ENCODE results near the gene ARHGAP12.
"Not testable (repeated sequence)": the region's sequence is repeated elsewhere in the genome, so short reads cannot be mapped to it uniquely, and the experiment has no call there.

ARHGAP12 gene

DNA sequence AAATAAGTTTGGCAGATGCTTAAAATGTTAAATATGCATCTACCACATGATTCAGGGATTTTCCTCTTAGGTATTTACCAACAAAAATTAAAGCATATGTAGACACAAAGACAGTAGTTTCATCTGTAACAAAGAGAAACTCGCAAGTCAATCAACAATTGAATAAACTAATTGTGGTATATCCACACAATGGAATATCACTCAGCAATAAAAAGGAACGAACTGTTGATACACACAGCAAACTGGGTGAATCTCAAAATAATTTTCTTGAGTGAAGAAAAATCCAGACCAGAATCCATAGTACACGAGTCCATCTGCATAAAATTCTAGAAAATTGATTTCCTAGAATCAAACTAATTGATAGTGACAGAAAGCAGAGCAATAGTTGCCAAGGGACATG is 5.2 kb downstream of the ARHGAP12 start:
- no peak for DNase-seq

DNA sequence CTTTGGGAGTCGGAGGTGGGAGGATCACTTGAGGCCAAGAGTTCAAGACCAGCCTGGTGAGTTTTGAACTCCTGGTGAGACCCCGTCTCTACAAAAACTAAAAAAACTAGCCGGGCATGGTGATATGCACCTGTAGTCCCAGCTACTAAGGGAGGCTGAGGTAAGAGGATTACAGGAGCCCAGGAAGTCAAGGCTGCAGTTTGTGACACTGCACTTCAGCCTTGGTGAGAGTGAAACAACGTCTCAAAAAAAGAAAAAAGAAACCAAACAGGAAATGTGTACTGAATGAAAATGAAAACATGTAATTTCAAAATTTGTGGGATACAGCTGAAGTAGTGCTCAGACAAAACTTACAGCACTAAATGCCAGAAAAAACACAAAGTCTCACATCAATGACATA is 7.6 kb downstream of the ARHGAP12 start:
- DNase-seq: no peak

DNA sequence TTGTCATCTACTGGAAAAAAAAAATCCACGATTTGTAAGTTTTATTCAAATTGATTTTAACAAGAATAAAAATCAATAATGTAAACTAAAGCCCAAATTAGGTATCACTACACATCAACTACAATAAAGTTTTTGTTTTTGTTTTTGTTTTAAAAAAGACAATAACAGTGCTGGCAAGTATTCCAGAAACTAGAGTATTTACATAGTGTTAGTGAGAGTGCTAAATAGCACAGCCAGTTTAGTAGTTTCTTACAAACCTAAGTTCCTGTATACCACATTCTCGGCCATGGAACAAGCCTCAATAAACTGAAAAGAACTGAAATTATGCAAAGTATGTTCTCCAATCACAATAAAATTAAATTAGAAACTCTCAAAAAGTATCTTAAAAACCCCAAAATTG is 8.1 kb downstream of the ARHGAP12 start:
- DNase-seq: no peak

DNA sequence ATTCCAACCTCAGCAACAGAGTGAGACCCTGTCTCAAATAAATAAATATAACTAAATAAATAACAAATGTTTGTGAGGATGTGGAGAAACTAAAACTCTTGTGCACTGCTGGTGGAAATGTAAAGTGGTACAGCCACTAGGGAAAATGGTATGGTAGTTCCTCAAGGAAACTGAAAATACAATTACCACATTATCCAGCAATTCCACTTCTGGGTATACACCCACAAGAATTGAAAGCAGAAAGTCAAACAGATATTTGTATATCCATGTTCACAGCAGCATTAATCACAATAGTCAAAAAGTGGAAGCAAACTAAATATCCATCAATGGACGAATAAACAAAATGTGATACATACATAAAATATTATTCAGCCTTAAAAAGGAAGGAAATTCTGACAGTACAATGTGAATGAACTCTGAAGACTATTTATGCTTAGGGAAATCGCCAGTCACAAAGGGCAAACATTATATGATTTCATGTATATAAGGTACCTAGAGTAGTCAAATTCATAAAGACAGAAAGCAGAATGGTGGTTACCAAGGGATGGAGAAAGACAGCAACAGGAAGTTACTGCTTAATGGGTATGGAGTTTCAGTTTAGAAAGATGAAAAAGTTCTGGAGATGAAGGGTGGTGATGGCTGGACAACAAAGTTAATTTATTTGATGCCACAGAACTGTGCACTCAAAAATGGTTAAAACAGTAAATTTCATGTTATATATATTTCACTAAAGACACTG is 9.8 kb downstream of the ARHGAP12 start:
- DNase-seq: no peak

DNA sequence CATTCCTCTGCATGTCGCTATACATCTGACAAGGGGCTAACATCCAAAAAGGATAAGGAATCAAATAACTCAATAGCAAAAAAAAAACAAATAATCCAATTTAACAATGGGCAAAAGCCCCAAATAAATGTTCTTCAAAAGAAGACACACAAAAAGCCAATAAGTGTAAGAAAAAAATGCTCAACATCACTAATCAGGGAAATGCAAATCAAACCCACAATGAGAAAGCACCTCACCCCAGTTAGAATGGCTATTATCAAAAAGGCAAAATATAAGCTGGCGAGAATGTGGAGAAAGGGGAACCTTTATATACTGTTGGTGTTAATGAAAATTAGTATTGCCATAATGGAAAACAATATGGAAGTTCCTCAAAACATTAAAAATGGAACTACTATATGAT is 14.3 kb downstream of the ARHGAP12 start:
- DNase-seq: no peak

DNA sequence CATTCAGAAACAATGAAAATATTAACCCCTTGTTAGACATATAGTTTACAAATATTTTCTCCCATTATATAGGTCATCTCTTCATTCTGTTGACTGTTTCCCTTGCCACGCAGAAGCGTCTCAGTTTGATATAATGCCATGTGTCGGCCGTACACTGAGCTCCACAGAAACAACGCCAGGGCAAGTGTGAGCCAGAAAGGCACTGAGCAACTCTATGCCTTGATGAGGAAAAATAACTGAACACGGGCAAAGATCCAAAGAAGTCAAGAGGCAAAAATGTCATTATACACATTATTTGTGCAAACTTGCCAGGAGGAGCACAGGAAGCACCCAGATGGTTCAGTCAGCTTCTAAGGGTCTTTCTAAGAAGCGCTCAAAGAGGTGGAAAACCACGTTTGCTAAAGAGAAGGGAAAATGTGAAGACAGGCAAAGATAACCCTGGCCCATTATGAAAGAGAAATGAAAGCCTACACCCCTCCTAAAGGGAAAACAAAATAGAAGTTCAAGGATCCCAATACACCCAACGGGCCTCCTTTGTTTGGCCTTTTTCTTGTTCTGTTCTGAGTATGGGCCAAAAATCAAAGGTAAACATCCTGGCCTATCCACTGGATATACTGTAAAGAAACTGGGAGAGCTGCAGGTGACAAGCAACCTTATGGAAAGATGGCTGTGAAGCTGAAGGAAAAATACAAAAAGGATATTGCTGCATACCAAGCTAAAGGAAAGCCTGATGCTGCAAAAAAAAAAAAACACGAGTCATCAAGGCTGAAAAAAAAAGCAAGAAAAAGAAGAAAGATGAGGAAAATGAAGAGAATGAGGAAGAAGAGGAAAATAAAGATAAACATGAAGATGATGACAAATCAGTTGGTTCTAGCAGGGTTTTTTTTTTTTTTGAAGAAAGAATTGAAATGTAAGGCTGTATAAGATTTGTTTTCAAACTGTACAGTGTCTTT is 15.5 kb downstream of the ARHGAP12 start:
- no peak for DNase-seq

DNA sequence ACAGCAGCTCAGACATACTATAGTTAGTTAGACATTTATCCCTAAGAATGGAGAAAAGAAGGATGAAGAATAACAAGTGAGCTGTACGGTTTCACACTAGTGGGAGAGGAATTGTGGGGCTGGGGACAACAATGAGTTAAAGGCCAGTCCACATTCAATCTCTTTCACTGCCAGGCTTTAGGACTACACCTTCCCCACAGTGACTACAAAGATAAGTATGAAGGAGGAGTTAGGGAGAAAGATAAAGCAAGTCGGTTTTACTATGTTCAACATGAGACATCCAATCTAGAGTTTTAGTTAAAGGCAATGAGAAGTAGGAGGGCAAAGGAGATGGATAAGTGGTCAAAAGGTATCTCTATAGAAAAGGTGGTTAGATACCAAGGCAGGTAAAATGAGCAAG is 16.3 kb downstream of the ARHGAP12 start:
- no peak for DNase-seq

DNA sequence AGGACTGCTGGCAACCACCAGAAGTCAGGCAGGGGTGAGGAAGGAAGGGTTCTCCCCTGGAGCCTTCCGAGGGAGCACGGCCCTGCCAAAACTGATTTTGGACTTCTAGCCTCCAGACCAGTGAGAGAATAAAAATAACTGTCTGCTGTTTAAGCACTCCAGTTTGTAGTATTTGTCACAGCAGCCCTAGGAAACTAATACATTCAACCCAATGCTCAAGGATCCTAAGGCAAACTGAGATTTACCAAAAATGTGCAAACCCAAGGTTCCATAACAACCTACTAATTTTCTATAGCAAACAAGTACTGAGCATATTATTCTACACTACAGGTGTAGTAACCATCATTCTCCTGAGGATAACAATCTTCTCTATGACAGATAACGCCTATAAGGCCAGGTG is 18.6 kb downstream of the ARHGAP12 start:
- no peak for DNase-seq

DNA sequence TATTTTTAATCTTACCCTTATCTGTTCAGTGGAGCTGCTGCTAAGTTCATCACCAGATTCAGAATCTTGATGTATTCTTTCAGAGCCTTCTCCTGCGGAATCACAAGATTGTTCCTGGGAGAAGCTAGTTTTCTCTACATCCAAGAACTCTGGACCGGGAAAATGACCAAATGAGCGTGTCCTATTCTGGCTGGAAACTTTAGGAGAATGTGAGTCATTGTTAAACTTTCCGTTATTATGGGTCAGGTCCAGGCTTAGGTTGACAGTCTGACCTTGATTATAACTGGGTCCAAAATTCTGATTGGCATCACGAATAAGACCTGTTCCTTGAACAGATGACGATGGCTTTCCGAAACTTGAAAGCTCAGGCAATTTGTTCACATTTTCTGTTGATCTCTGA is 20.5 kb downstream of the ARHGAP12 start:
- no peak for DNase-seq

DNA sequence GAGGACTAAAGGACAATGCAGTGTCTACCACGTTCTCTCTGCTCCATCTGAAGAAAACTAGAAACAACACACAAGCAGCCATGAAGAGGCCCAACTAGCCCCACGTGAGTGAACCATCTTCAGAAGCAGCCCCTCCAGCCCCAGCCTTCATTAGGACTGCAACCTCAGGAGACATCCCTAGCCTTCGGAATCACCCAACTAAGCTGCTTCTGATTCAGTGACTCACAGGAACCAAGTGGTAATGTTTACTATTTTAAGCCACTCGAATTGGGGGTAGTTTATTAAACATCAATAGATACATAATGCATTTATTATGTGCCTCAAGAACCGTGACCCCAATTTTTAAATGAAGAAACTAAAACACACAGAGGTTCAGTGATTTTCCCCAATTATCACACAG is 22.6 kb downstream of the ARHGAP12 start:
- DNase-seq: no peak

DNA sequence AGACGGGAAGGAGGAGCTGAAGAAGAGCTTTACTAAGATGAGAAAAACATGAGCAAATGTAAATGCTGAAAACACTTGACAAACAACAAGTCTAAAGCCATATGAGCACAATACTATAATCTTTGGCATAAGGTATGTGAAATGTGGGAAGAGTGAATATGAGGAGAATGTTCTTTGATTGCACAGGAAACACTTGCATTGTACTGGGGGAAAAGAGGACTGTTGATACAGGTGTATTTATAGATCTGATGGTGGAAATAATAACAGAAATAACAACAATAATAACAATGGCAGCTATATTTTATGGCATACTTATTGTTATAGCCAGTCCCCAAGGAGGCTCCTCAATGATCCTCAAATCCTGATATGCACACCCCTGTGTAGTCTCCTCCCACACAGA is 23.0 kb downstream of the ARHGAP12 start:
- no peak for DNase-seq

DNA sequence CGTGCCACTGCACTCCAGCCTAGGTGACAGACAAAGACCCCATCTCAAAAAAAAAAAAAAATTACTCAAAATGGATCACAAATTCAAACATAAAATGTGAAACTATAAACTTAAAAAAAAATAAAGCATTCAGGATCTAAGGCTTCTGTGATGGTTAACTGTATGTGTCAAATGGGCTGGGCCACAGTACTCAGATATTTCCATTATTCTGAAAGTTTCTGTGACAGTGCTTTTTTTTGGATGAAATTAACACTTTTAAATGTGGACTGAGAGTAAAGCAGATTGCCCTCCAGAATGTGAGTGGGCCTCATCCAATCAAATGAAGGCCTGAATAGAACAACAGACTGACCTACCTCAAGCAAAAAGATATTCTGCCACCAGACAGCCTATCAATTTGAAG is 26.0 kb downstream of the ARHGAP12 start:
- no peak for DNase-seq

DNA sequence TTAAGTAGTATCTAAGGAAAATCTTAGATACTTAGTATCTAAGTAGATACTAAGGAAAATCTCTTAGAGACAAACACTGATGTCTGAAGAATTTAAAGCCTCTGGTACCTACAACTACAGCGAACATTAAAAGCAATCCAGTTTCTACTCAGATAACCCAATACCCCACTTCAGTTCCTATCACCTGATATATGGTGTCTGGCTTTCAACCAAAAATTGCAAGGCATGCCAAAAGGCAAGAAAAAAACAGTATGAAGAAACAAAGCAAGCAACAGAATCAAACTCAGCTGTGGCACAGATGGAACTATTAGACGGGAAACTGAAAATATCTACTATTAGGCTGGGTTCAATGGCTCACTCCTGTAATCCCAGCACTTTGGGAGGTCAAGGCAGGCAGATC is 31.1 kb downstream of the ARHGAP12 start:
- no peak for DNase-seq

DNA sequence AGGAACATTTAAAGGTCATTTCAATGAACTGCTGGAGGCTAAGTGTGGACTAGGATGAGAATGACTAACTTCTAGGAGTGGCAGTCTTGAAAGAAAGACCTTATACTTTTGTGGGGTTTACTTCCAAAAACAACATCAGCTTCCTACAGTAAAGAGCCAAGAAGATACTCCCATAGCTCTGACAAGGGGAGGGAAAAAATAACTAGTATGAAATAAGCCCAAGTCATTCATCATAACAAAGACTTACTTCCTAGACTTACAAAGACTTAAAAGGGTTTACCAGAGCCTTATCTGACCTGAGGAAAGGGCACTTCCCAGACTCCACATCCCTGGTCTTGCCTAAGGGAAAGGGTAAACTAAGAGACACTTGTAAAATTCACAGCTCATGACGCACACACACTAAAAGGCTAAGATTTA is 31.7 kb downstream of the ARHGAP12 start:
- no peak for DNase-seq

DNA sequence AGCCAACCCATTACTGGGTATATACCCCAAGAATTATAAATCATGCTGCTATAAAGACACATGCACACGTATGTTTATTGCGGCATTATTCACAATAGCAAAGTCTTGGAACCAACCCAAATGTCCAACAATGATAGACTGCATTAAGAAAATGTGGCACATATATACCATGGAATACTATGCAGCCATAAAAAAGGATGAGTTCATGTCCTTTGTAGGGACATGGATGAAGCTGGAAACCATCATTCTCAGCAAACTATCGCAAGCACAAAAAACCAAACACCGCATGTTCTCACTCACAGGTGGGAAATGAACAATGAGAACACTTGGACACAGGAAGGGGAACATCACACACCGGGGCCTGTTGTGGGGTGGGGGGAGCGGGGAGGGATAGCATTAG is 32.9 kb downstream of the ARHGAP12 start:
- DNase-seq: not testable (repeated sequence)

DNA sequence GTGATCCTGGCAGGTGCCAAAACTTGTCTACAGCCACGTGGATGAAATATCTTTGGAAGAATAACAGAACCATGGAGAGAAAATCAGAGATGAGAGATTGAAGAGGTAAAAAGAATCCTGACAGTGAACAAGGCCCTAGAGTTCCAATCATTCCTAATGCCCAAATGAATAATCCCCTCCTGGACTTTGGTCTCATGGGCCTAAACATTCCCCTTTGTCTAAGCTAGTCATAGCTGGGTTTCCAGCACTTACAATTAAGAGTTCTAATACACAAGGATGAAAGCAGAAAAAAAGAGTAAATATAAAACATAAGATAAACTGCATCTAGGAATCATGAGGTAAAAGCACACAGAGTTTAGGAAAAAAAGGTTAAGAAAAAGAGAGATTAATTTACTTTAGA is 40.2 kb downstream of the ARHGAP12 start:
- DNase-seq: no peak

DNA sequence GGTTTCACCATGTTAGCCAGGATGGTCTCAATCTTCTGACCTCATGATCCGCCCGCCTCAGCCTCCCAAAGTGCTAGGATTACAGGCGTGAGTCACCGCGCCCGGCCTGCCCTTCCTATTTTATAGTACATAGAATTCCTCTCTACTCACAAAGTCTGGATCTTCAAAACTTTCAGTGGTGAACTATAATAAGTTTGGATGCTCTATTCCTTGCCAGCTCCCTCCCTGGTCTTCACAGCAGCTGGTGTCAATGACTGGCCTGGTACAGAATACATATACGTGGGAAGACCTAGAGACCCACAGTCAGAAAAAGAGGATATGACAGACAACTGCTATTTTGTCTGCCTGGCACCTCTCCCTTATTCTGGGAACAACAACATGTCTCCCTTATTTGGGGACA is 40.8 kb downstream of the ARHGAP12 start:
- DNase-seq: no peak

DNA sequence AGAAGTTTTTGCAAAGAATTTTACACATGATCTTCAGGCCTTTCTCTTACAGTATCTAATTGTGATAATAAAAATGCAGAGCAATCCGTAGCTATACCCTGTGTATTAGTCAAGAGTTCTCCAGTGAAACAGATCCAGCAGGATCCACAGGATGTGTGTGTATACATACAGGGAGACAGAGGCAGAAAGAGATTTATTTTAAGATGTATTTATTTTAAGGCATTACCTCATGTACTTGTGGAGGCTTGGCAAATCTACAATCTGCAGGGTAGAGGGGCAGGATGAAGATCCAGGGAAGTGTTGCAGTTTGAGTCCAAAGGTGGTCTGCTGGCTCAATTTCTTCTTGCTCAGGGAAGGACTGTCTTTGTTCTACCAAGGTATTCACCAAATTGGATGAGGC is 41.7 kb downstream of the ARHGAP12 start:
- DNase-seq: no peak

DNA sequence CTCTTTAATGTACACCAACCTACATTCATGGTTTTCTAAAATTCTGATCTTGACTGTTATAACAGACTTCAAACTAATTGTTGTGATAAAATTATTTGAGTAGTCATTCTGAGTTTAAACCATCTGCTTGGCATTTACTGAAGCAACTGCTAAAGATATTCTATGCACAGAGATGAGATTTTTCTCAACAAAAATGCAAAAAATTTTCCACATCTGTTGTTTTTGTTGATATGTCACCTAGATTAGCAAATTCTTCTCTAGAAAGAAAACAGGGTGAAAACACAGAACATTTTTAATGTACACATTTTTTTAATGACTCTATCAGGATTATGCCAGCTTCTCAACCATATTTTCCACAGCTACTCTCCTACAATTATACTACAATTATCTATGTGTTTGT is 42.7 kb downstream of the ARHGAP12 start:
- no peak for DNase-seq

DNA sequence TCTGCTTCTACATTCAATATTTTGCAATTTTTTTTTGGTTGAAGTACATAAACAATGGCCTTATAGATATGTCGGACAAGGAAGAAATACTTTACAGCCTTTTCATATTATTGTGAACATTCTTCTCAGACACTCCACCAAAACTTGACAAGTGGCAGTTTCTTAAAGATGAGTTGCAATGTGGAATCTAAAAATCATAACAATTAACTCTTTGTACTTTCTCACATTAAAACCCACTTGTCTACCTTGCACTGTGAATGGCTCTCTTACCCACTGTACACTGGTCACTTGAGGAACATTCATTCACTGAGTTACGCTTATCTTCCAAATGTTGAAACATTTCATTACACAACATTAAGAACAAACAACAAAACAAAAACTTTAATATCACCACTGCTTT is 44.2 kb downstream of the ARHGAP12 start:
- no peak for DNase-seq

DNA sequence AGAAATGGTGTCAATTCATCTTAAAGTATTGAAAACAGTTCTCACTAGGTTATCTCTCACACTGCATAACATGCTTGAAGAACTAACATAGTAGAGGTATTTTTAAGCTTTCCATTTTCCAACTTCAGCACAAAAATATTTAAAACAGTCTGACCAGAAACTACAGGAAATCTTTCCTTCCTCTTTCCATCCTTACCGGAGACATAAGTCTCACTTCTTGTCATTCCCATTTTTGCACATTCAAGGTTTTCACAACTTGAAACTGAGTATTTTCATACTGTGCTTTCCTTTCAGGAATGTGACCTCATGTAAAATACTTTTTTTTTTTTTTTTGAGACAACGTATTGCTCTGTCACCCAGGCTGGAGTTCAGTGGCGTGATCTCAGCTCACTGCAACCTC is 45.2 kb downstream of the ARHGAP12 start:
- no peak for DNase-seq

DNA sequence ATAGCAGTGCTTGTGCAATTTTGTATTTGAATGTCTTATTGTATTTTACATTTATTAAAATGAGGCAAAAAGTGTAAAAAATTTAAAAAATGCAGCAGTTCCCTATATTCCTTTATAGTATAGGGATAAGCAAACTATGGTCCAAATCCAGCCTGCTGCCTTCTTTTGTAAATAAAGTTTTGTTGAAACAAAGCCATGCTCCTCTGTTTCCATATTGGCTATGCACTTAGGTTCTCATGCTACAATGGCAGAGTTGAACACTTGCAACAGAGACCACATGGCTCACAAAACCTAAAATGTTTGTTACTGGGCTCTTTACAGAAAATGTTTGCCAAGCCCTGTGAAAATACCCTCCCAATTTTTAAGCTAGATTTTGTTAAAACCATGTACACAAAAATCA is 50.1 kb downstream of the ARHGAP12 start:
- DNase-seq: no peak

DNA sequence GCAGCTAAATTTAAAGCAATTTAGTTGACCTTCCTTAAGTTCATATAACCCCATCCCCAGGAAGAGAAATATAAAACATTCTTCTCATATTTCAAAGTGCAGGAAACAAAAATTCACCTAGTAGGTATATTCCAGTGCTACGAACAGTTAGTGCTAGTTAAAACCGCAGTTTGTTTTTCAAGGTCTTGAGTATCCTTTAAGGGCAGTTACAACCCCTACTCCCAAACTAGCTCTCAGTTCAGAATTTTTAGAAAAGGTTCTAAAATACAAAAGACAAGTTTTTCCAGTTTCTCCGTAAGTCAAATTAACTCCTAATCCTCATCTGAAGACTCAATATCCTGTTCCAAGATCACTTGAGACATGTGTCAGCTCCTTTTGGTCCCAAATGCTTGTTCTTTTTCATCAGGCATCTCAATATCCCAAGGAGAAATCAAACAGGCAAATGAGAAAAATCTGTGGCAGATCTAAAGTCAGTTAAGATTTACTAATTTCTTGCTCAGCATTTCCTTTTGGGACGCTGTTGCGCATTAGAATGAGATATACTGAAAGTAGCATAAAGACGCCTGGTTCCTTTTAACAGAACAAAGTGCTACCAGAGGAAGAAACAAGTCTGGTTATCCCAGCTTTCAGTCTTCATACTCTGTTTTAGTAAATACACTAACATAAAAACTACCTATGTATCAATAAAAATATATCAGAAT is 51.8 kb downstream of the ARHGAP12 start:
- DNase-seq: no peak

DNA sequence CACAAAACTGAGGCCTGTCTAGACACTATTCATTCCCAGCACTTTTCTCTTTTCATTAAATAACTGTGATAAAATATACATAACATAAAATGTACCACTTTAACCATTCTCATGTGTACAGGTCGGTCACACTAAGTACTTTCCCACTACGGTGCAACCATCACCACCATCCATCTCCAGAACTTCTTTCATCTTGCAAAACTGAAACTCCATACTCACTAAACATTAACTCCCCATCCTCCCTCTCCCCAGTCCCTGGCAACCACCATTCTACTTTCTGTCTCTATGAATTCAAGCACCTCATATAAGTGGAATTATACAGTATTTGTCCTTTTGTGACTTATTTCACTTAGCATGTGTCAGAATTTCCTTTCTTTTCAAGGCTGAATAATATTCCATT is 53.0 kb downstream of the ARHGAP12 start:
- no peak for DNase-seq

Data from activated CD4-positive, CD25-positive, alpha-beta regulatory T cell treated with anti-CD3 and anti-CD28 coated beads, Interleukin-2, amount 50 U/mL, for 72 hours (primary cell).